Measurements from ENCODE around the gene CCR1. TPM values are rescaled to one million over a fixed set of nuclear protein-coding genes. Genes with fewer than 3 reads are reported as not detected.

CCR1 gene
- polyA plus RNA-seq (0.03 TPM in 1 of 3 replicates, not detected in the others), polyA minus RNA-seq (not detected in 3 replicates)
- not detected for polyA plus RNA-seq (2011; ENCODE audit: low read depth)
- not detected in 2 replicates for polyA plus RNA-seq (2011; cell fraction: cytosol; rRNA removed)
- polyA plus RNA-seq (2011; cell fraction: nucleus; rRNA removed), result not detected in 2 replicates
- not detected in 2 replicates for polyA plus RNA-seq (2012; ENCODE audit: low replicate concordance)
- polyA minus RNA-seq (2011; cell fraction: cytosol; rRNA and poly(A)+ RNA removed), result not detected
- polyA minus RNA-seq (2011; cell fraction: nucleus; rRNA and poly(A)+ RNA removed), result not detected in 2 replicates

- H3K9me3 ChIP-seq (ENCODE audit: control insufficient read depth, low read depth, low read length), result no peaks in the 10 kb centered on the region
- DNase-seq (ENCODE audit: low read depth, low spot score) (no peak), FAIRE-seq (no peak)
- H3K79me2 ChIP-seq (ENCODE audit: control insufficient read depth, insufficient read depth, low read length), result no peaks in the 10 kb centered on the region
- no peaks in the 10 kb centered on the region for H4K20me1 ChIP-seq (ENCODE audit: control insufficient read depth, extremely low read depth, insufficient read depth, low read length)
- TF ChIP-seq EZH2 (IDR thresholded peaks at IDR 0.05; ENCODE audit: low read length), result no peak
- TF ChIP-seq, protein P1, sequence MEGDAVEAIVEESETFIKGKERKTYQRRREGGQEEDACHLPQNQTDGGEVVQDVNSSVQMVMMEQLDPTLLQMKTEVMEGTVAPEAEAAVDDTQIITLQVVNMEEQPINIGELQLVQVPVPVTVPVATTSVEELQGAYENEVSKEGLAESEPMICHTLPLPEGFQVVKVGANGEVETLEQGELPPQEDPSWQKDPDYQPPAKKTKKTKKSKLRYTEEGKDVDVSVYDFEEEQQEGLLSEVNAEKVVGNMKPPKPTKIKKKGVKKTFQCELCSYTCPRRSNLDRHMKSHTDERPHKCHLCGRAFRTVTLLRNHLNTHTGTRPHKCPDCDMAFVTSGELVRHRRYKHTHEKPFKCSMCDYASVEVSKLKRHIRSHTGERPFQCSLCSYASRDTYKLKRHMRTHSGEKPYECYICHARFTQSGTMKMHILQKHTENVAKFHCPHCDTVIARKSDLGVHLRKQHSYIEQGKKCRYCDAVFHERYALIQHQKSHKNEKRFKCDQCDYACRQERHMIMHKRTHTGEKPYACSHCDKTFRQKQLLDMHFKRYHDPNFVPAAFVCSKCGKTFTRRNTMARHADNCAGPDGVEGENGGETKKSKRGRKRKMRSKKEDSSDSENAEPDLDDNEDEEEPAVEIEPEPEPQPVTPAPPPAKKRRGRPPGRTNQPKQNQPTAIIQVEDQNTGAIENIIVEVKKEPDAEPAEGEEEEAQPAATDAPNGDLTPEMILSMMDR (optimal IDR thresholded peaks at IDR 0.05 in 1 of 3, IDR thresholded peaks at IDR 0.05 in 1 of 3, conservative IDR thresholded peaks at IDR 0.05 in 1 of 3; ENCODE audit: extremely low read depth in 1 of 3, insufficient read depth in 2 of 3, low read length in 3 of 3), result peak; percentile 49 to 72 (median 64)
- no peak within 1 kb of the TSS for H3K4me3 ChIP-seq (ENCODE audit: control insufficient read depth in 2 of 3, extremely low read depth in 1 of 3, insufficient read depth in 2 of 3, low read depth in 1 of 3, low read length in 3 of 3)
- H2AFZ ChIP-seq (ENCODE audit: control insufficient read depth, low read length), result no peak within 1 kb of the TSS
- dilution Hi-C loops (cut with MboI; ENCODE audit: extremely low pct_ligation_motif_present, low sequenced_read_pairs), result no loop called here
- H3K36me3 ChIP-seq (ENCODE audit: control insufficient read depth in 2 of 2, extremely low read depth in 1 of 2, insufficient read depth in 2 of 2, low read length in 2 of 2), result no peaks in the 10 kb centered on the region
- H3K4me1 ChIP-seq (ENCODE audit: control insufficient read depth, extremely low read depth, insufficient read depth, low read length), result peaks cover 2% of the 10 kb centered on the region
- H3K9ac ChIP-seq (ENCODE audit: control insufficient read depth, extremely low read depth, insufficient read depth, low read length), result no peak within 1 kb of the TSS
- no peaks in the 10 kb centered on the region for H3K9me1 ChIP-seq (ENCODE audit: control insufficient read depth, extremely low read depth, insufficient read depth, low read length)
- H3K27me3 ChIP-seq (ENCODE audit: control insufficient read depth, extremely low read depth, insufficient read depth, low read length), result peaks cover 3% of the 10 kb centered on the region
- H3K27ac ChIP-seq (ENCODE audit: control insufficient read depth, insufficient read depth, low read length), result no peak within 1 kb of the TSS
- no peak within 1 kb of the TSS for H3K4me2 ChIP-seq (ENCODE audit: control insufficient read depth, extremely low read depth, insufficient read depth, low read depth, low read length)
Observed at GRCh38 chr3:46208167-46208704, at the start of gene CCR1. Gene CCR1 (minus strand): TSS chr3:46208313. CDS start chr3:46204313, 4,000 bp downstream.

- Histone ChIP-seq H3K27ac (ENCODE audit: control insufficient read depth, insufficient read depth, low read length) (no peak overlapping the region), H3K9me3 (ENCODE audit: control insufficient read depth, low read depth, low read length) (no peaks in the 10 kb centered on the region), H3K27me3 (ENCODE audit: control insufficient read depth, extremely low read depth, insufficient read depth, low read length) (peaks cover 7% of the 10 kb centered on the region), H3K4me3 (ENCODE audit: control insufficient read depth in 2 of 3, extremely low read depth in 1 of 3, insufficient read depth in 2 of 3, low read depth in 1 of 3, low read length in 3 of 3) (no peak overlapping the region), H3K9me1 (ENCODE audit: control insufficient read depth, extremely low read depth, insufficient read depth, low read length) (no peaks in the 10 kb centered on the region), H3K4me1 (ENCODE audit: control insufficient read depth, extremely low read depth, insufficient read depth, low read length) (no peaks in the 10 kb centered on the region), H2AFZ (ENCODE audit: control insufficient read depth, low read length) (no peak overlapping the region), H3K79me2 (ENCODE audit: control insufficient read depth, insufficient read depth, low read length) (no peaks in the 10 kb centered on the region), H3K4me2 (ENCODE audit: control insufficient read depth, extremely low read depth, insufficient read depth, low read depth, low read length) (no peak overlapping the region), H4K20me1 (ENCODE audit: control insufficient read depth, extremely low read depth, insufficient read depth, low read length) (no peaks in the 10 kb centered on the region), H3K36me3 (ENCODE audit: control insufficient read depth in 2 of 2, extremely low read depth in 1 of 2, insufficient read depth in 2 of 2, low read length in 2 of 2) (no peaks in the 10 kb centered on the region), H3K9ac (ENCODE audit: control insufficient read depth, extremely low read depth, insufficient read depth, low read length) (no peak overlapping the region)
- dilution Hi-C loops (cut with MboI; ENCODE audit: extremely low pct_ligation_motif_present, low sequenced_read_pairs), result no loop called here
- no peak for FAIRE-seq
- TF ChIP-seq, protein P1 (optimal IDR thresholded peaks at IDR 0.05 in 1 of 3, IDR thresholded peaks at IDR 0.05 in 1 of 3, conservative IDR thresholded peaks at IDR 0.05 in 1 of 3; ENCODE audit: extremely low read depth in 1 of 3, insufficient read depth in 2 of 3, low read length in 3 of 3), result no peak
- TF ChIP-seq EZH2 (IDR thresholded peaks at IDR 0.05; ENCODE audit: low read length), result no peak
- DNase-seq (ENCODE audit: low read depth, low spot score), result no peak
Observed at GRCh38 chr3:46252980-46253379, 44.9 kb upstream of the CCR1 start.

Measured in keratinocyte (primary cell).